Measurements from ENCODE around the gene B3GALNT2. TPM values are rescaled to one million over a fixed set of nuclear protein-coding genes. Genes with fewer than 3 reads are reported as not detected.

The B3GALNT2 gene
- total RNA-seq, 1 donor from 2014 or later = 42.7 TPM

- H3F3A ChIP-seq (ENCODE audit: low read depth) = no peaks in the 10 kb centered on the region
- no peak overlapping the region for H2AFZ ChIP-seq (replicated peaks)
- H3K27ac ChIP-seq = no peak overlapping the region
- no peak overlapping the region for H3K9ac ChIP-seq
- peaks cover 12% of the 10 kb centered on the region for H3K36me3 ChIP-seq
- TF ChIP-seq EZH2phosphoT487 (IDR thresholded peaks at IDR 0.05) = no peak
- no peak for TF ChIP-seq CTCF (IDR thresholded peaks at IDR 0.05)
- TF ChIP-seq EZH2 (IDR thresholded peaks at IDR 0.05) = no peak
- H3K4me2 ChIP-seq = no peak overlapping the region
- no peaks in the 10 kb centered on the region for H3K9me3 Mint-ChIP-seq
- H3K4me1 Mint-ChIP-seq = no peaks in the 10 kb centered on the region
- H3K4me3 Mint-ChIP-seq = no peak overlapping the region
- no peaks in the 10 kb centered on the region for H4K20me1 ChIP-seq (ENCODE audit: low read depth)
- no peaks in the 10 kb centered on the region for H3K4me1 ChIP-seq
- H3K36me3 Mint-ChIP-seq = peaks cover 16% of the 10 kb centered on the region
- no peak overlapping the region for H3K4me3 ChIP-seq
- H3K27me3 ChIP-seq = no peaks in the 10 kb centered on the region
- no peaks in the 10 kb centered on the region for H3K27me3 Mint-ChIP-seq (ENCODE audit: insufficient read depth, low read depth)
- no peaks in the 10 kb centered on the region for H3K79me2 ChIP-seq (ENCODE audit: low read depth)
- H3K9me3 ChIP-seq (ENCODE audit: low read depth) = no peaks in the 10 kb centered on the region
- no peak overlapping the region for H3K27ac Mint-ChIP-seq
- no peak for DNase-seq (ENCODE audit: low spot score)
These were observed 53.3 kb downstream of the B3GALNT2 start for GRCh38 chr1:235450886-235451483.

GRCh38 chr1:235450433-235450832, 53.8 kb downstream of the B3GALNT2 start:
- H3K4me3 Mint-ChIP-seq = no peak overlapping the region
- no peaks in the 10 kb centered on the region for H3K9me3 Mint-ChIP-seq
- no peak overlapping the region for H3K9ac ChIP-seq
- H3K4me3 ChIP-seq = no peak overlapping the region
- no peak overlapping the region for H3K27ac ChIP-seq
- H3K36me3 ChIP-seq = peaks cover 9% of the 10 kb centered on the region
- no peak overlapping the region for H3K27ac Mint-ChIP-seq
- TF ChIP-seq EZH2phosphoT487 (IDR thresholded peaks at IDR 0.05) (no peak), CTCF (IDR thresholded peaks at IDR 0.05) (no peak), EZH2 (IDR thresholded peaks at IDR 0.05) (no peak)
- no peaks in the 10 kb centered on the region for H4K20me1 ChIP-seq (ENCODE audit: low read depth)
- no peaks in the 10 kb centered on the region for H3K27me3 Mint-ChIP-seq (ENCODE audit: insufficient read depth, low read depth)
- H3K27me3 ChIP-seq = no peaks in the 10 kb centered on the region
- no peak overlapping the region for H3K4me2 ChIP-seq
- H3K4me1 Mint-ChIP-seq = no peaks in the 10 kb centered on the region
- no peaks in the 10 kb centered on the region for H3F3A ChIP-seq (ENCODE audit: low read depth)
- H3K9me3 ChIP-seq (ENCODE audit: low read depth) = no peaks in the 10 kb centered on the region
- no peak overlapping the region for H2AFZ ChIP-seq (replicated peaks)
- no peak for DNase-seq (ENCODE audit: low spot score)
- H3K36me3 Mint-ChIP-seq = peaks cover 16% of the 10 kb centered on the region
- H3K4me1 ChIP-seq = no peaks in the 10 kb centered on the region
- no peaks in the 10 kb centered on the region for H3K79me2 ChIP-seq (ENCODE audit: low read depth)

GRCh38 chr1:235448616-235449015, 55.6 kb downstream of the B3GALNT2 start:
- no peaks in the 10 kb centered on the region for H3K4me1 ChIP-seq
- H2AFZ ChIP-seq (replicated peaks) = no peak overlapping the region
- no peak overlapping the region for H3K9ac ChIP-seq
- H3F3A ChIP-seq (ENCODE audit: low read depth) = no peaks in the 10 kb centered on the region
- Mint-ChIP-seq H3K4me1 (no peaks in the 10 kb centered on the region), H3K36me3 (peaks cover 16% of the 10 kb centered on the region), H3K27ac (no peak overlapping the region), H3K4me3 (no peak overlapping the region), H3K9me3 (no peaks in the 10 kb centered on the region), H3K27me3 (ENCODE audit: insufficient read depth, low read depth) (no peaks in the 10 kb centered on the region)
- no peaks in the 10 kb centered on the region for H3K27me3 ChIP-seq
- H3K4me2 ChIP-seq = no peak overlapping the region
- no peak overlapping the region for H3K4me3 ChIP-seq
- H3K9me3 ChIP-seq (ENCODE audit: low read depth) = no peaks in the 10 kb centered on the region
- no peaks in the 10 kb centered on the region for H4K20me1 ChIP-seq (ENCODE audit: low read depth)
- no peak overlapping the region for H3K27ac ChIP-seq
- peaks cover 5% of the 10 kb centered on the region for H3K36me3 ChIP-seq
- no peak for DNase-seq (ENCODE audit: low spot score)
- no peak for TF ChIP-seq EZH2 (IDR thresholded peaks at IDR 0.05)
- TF ChIP-seq CTCF (IDR thresholded peaks at IDR 0.05) = no peak
- no peak for TF ChIP-seq EZH2phosphoT487 (IDR thresholded peaks at IDR 0.05)
- no peaks in the 10 kb centered on the region for H3K79me2 ChIP-seq (ENCODE audit: low read depth)
